PC-9 (cell line): ENCODE results near the gene ARHGEF7.

Experiments
- CTCF ChIP-seq: fragments of 200-600 bp; sonication (generic); conservative IDR thresholded peaks from 2 replicates; pipeline ENCODE4 v1.6.1; 2017; ENCODE audit warnings: mixed run types, antibody characterized with exemption, mild to moderate bottlenecking, moderate library complexity
- EZH2 ChIP-seq: fragments of 200-600 bp; sonication (generic); IDR thresholded peaks from 2 replicates; pipeline ENCODE4 v1.8.0; 2017; ENCODE audit warnings: antibody characterized with exemption, low read depth

GRCh38 chr13:111210091-111210490, 95.0 kb downstream of the ARHGEF7 start:
- TF ChIP-seq CTCF (no peak), EZH2 (no peak)
